Cerebellar nuclear complex (tissue), 1 donor: ENCODE results near the gene CEP44.
"Not testable (repeated sequence)": the region's sequence is repeated elsewhere in the genome, so short reads cannot be mapped to it uniquely, and the experiment has no call there.

ENCODE experiments used
- DNase-seq, 2 experiments: peaks; one replicate each; lab custom pipeline; 2025; lab: John Stamatoyannopoulos, UW

CEP44 gene

DNA sequence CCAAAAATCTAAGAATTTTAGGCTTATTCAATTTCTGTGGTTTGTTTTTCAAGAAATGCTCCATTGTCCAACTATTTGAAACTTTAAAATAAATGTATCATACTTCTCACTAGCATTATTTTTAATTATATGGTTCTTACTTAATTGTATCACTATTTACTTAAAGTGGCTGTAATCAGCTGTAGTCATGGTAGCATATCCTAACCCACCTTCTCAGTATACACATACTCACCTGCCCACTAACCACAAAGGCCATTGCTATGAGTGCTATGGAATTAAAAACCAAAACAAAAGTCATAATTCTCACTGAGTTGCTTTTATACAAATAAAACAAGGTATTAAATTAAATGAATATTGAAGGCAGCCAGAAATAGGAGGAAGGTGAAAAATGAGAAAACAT, 5.2 kb upstream of the CEP44 start:
- DNase-seq = no peak

DNA sequence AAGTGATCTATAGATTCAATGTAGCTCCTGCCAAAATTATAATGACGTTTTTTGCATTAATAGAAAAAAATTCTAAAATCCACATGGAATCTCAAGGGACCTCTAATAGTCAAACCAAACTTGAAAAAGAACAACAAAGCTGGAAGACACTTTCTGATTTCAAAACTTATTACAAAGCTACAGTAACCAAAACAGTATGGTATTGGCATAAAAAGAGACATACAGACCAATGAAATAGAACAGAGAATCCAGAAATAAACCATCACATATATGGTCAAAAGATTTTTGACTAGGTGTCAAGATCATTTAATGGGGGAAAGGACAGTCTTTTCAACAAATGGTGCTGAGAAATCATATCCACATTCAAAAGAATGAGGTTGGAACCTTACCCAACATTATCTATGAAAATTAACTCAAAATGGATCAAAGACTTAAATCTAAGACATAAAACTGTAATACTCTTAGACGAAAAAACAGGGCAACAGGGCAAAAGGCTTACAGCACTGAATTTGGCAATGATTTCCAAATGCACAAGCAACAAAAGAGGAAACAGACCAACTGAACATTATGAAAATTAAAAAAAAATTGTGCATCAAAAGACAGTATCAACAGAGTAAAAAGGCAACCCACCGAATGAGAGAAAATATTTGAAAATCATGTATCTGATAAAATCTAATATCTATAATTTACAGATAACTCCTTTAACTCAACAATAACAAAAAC, 4.1 kb upstream of the CEP44 start:
- DNase-seq = no peak

- no peak for DNase-seq
These were observed 2.5 kb upstream of the CEP44 start for GRCh38 chr4:174281182-174281737.

DNA sequence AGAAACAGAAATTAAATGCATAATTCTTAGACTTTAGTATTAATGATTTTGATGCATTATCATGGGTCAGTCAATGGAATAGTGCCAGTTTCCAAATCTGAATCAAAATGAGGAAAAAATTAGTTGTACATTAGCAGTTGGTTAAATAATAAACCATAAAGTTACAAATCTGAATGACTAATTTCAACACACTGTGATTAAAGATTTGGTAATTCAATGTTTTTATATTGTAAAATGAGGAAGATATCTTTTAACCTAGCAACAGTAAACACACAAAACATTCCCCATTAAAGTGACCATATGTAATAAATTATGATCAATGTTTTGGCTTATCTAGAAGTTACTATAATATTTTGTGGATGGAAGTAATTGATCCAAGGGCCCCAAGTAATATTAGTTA, 1.8 kb upstream of the CEP44 start:
- DNase-seq = no peak

- DNase-seq = peak; percentile 62 to 95
These were observed 740 bp upstream of the CEP44 start for GRCh38 chr4:174282836-174283506.

DNA sequence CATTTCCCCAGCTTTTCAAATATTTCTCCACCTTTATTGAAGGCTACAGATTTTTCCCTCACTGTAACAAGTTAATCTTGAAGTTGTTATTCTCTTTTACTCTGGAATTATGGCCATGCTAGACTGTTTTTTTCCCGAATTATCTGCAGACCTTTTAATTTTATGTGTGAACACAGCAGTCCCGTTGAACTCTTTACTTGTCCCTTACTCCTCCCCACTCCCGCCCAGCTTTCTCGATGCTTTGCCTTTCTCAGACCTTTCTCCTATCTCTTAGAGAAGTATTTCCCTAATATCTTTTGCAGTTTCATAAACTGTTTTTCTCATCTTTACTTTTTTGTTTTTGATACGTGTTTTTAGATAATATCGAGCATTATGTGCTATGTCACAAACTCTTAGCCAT, 776 bp downstream of the CEP44 start:
- no peak for DNase-seq

GRCh38 chr4:174286870-174287269, 3.2 kb downstream of the CEP44 start:
- no peak for DNase-seq

- DNase-seq = no peak
These were observed 8.8 kb downstream of the CEP44 start for GRCh38 chr4:174292473-174292872.

GRCh38 chr4:174294641-174295040, 10.9 kb downstream of the CEP44 start:
- DNase-seq = not testable (repeated sequence)

DNA sequence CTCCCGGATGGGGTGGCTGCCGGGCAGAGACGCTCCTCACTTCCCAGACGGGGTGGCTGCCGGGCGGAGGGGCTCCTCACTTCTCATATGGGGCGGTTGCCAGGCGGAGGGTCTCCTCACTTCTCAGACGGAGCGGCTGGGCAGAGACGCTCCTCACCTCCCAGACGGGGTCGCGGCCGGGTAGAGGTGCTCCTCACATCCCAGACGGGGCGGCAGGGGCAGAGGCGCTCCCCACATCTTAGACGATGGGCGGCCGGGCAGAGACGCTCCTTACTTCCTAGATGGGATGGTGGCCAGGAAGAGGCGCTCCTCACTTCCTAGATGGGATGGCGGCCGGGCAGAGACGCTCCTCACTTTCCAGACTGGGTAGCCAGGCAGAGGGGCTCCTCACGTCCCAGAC, 11.4 kb downstream of the CEP44 start:
- not testable (repeated sequence) for DNase-seq

DNA sequence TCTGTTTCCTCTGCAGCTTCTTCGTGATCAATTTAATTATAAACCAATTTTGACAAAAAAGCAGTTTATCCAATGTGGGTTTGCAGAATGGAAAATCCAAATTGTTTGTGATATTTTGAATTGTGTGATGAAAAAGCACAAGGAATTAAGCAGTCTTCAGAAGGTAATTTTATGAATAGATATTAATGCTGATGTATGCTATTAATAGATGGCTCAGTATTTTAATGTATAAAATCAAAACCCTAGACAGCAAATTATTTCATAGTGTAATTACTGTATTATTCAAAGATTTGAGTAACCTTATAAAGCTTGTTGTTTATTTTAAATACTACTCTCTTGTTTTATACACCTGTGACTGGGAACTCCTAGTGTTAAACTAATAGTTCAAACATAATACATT, 20.0 kb downstream of the CEP44 start:
- no peak for DNase-seq

GRCh38 chr4:174304664-174305063, 21.0 kb downstream of the CEP44 start:
- DNase-seq = no peak

DNA sequence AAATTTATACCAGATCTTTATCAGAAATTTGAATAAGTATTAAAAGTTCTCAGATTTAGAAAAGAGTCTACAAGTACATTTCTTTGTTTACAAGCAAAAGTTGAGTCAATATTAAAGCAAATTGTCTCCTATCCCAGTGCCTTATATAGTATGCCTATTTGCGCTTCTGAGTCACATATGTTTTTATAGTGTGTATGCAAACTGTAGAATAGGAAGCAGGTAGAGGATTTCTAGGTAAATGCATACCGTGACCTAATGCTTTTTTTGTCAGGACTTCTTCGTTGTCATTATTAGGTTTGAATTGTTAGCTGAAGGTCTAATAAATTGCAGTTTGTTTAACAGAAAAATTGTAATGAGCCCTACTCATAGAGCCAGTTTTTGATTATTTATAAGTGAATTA, 22.2 kb downstream of the CEP44 start:
- DNase-seq = no peak

DNA sequence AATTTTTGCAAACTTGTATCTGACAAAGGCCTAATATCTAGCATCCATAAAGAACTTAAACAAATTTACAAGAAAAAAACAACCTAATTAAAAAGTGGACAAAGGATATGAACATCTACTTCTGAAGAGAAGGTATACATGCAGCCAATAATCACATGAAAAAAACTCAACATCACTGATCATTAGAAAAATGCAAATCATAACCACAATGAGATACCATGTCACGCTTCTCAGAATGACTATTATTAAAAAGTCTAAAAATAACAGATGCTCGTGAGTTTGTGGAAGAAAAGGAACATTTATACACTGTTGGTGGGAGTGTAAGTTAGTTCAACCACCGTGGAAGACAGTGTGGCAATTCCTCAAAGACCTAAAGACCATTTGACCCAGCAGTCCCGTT, 24.0 kb downstream of the CEP44 start:
- no peak for DNase-seq

GRCh38 chr4:174312993-174313392, 29.3 kb downstream of the CEP44 start:
- no peak for DNase-seq

GRCh38 chr4:174314274-174314673, 30.6 kb downstream of the CEP44 start:
- DNase-seq = no peak

GRCh38 chr4:174314770-174315169, 31.1 kb downstream of the CEP44 start:
- no peak for DNase-seq

DNA sequence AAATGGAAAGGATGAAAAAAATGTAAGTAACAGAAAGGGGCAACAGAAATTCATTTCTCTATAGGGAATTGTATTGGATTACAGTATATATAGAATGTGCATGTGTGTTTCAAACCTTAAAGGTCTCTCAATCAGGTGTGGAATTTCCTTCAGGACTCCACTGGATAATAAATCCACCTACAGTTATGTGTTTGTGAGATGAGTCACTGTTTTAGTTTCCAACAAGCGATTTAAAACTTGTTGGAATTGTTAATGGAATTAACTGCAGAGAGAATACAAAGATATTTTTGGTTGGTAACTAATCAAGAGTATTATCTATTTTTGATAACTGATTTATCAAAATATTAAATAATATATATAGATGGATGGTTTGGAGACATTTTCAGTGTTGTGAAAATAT, 32.8 kb downstream of the CEP44 start:
- DNase-seq = no peak

DNA sequence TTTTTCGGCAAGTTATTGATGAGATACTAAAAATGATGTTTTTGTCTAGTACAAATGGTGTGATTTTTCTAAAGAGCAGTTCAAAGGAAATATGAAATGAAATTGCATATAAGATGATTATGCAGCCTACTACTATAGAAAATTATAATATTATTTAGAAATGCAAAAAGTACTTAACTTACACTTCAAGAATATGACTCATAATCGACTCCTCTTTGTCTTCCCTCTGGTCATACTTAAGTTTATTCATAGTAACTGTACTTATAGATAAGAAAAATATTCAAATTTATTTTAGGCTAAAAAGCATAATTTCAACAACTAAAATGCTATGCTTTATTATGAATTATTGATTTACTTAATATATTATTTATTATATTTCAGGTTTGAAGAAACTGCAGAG, 33.2 kb downstream of the CEP44 start:
- DNase-seq = no peak

- DNase-seq = no peak
These were observed 33.8 kb downstream of the CEP44 start for GRCh38 chr4:174317531-174317930.

- DNase-seq = no peak
These were observed 35.4 kb downstream of the CEP44 start for GRCh38 chr4:174318829-174319764.

DNA sequence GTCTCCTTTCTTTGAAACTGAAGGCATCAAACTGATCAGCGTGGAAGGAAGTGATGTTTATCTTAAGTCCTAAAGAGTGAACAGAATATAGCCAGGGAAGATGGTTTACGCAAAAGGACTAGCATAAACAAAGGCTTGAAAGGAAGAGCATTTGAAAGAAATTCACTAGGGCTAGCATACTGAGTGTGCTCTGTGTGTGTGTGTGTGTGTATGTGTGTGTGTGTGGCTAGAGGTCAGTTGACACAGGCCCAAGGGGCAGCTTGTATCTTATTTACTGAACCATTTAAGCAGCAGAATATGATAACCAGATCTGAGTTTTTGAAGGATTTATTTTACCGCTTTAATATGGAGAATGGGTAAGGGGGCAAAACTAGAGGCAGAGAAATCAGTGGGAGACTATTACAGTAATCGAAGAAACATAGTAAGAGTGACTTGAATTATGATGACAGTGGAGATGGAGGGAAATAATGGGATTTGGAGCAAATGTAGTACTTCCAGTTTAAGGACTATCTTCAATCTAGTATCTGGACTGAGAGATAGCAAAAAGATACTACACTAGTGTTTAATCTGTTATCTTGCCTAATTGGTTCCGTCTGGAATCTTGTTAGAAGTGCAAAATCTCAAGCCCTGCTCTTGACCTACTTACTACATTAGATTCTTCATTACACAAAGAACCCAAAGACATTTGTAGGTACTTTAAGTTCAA, 36.9 kb downstream of the CEP44 start:
- DNase-seq = no peak
